SJSA1 (cell line): ENCODE measurements around the gene PGAM1. TPM values are rescaled to one million over a fixed set of nuclear protein-coding genes. Genes with fewer than 3 reads are reported as not detected.
A peak's percentile ranks its signal among the peaks of the same experiment; 100 is the strongest.
"Not testable (repeated sequence)": the region's sequence is repeated elsewhere in the genome, so short reads cannot be mapped to it uniquely, and the experiment has no call there.

Experiments
- DNase-seq, 2 experiments: peaks; one replicate each; pipeline ENCODE4 v3.0.0-alpha.2; 2015 to 2020; ENCODE audit warnings: low spot score in 2 of 2, low read depth in 1 of 2
- H3K27ac ChIP-seq: fragments of 250-450 bp; sonication (Bioruptor Pico); 2 replicates; pipeline ENCODE4 v1.5.1; 2020; ENCODE audit warnings: mild to moderate bottlenecking, moderate library complexity
- H3K27me3 ChIP-seq: fragments of 250-450 bp; sonication (Bioruptor Pico); replicated peaks from 2 replicates; pipeline ENCODE4 v1.5.1; 2020; ENCODE audit warnings: mild to moderate bottlenecking, moderate library complexity
- H3K36me3 ChIP-seq: fragments of 250-450 bp; sonication (Bioruptor Pico); 2 replicates; pipeline ENCODE4 v1.5.1; 2020; ENCODE audit warnings: mild to moderate bottlenecking
- H3K4me1 ChIP-seq: fragments of 250-450 bp; sonication (Bioruptor Pico); replicated peaks from 2 replicates; pipeline ENCODE4 v1.6.1; 2021; ENCODE audit warnings: mild to moderate bottlenecking
- H3K4me3 ChIP-seq: fragments of 250-450 bp; sonication (Bioruptor Pico); 2 replicates; pipeline ENCODE4 v1.5.1; 2020; ENCODE audit warnings: mild to moderate bottlenecking
- H3K9me3 ChIP-seq: fragments of 250-450 bp; sonication (Bioruptor Pico); replicated peaks from 2 replicates; pipeline ENCODE4 v1.5.1; 2020; ENCODE audit warnings: mild to moderate bottlenecking
- total RNA-seq: library from RNA; depleted of rRNA; stranded (reverse); fragments of >200 nt; shearing (Covaris generic); gene quantifications from 2 replicates; pipeline ENCODE4 v1.2.3, GENCODE V29; 2014

PGAM1 gene
- total RNA-seq, 1 experiment from 2014 or later: 591 TPM

GRCh38 chr10:97399843-97400545, 26.0 kb upstream of the PGAM1 start:
- DNase-seq: peak; percentile 60 to 63
- Histone ChIP-seq H3K27ac (peak overlapping the region; percentile 82), H3K36me3 (peaks cover 22% of the 10 kb centered on the region), H3K4me1 (peaks cover 12% of the 10 kb centered on the region), H3K4me3 (peak overlapping the region; percentile 66), H3K27me3 (no peaks in the 10 kb centered on the region), H3K9me3 (no peaks in the 10 kb centered on the region)

GRCh38 chr10:97400665-97401454, 25.1 kb upstream of the PGAM1 start, which contains the start of gene RRP12:
RRP12 (minus strand) TSS chr10:97401340; CDS start chr10:97401231, 109 bp downstream.
- Histone ChIP-seq H3K27me3 (no peaks in the 10 kb centered on the region), H3K4me1 (peaks cover 12% of the 10 kb centered on the region), H3K36me3 (peaks cover 22% of the 10 kb centered on the region), H3K27ac (peak within 1 kb of the TSS; percentile 82), H3K4me3 (peak within 1 kb of the TSS; percentile 66), H3K9me3 (no peaks in the 10 kb centered on the region)
- DNase-seq: peak; percentile 92 to 95

- peak overlapping the region; percentile 82 for H3K27ac ChIP-seq
- H3K4me1 ChIP-seq: peaks cover 12% of the 10 kb centered on the region
- DNase-seq: no peak
- H3K36me3 ChIP-seq: peaks cover 16% of the 10 kb centered on the region
- peak overlapping the region; percentile 66 for H3K4me3 ChIP-seq
- no peaks in the 10 kb centered on the region for H3K27me3 ChIP-seq
- H3K9me3 ChIP-seq: no peaks in the 10 kb centered on the region
These were observed 24.5 kb upstream of the PGAM1 start for GRCh38 chr10:97401455-97401919.

- Histone ChIP-seq H3K4me1 (peaks cover 16% of the 10 kb centered on the region), H3K27ac (no peak overlapping the region), H3K27me3 (no peaks in the 10 kb centered on the region), H3K4me3 (no peak overlapping the region), H3K36me3 (peaks cover 2% of the 10 kb centered on the region; the same call in 1 of the 2 replicates), H3K9me3 (no peaks in the 10 kb centered on the region)
- DNase-seq: no peak
These were observed 21.9 kb upstream of the PGAM1 start for GRCh38 chr10:97404044-97404443.

GRCh38 chr10:97406064-97406463, 19.9 kb upstream of the PGAM1 start:
- Histone ChIP-seq H3K27me3 (no peaks in the 10 kb centered on the region), H3K36me3 (no peaks in the 10 kb centered on the region), H3K27ac (no peak overlapping the region), H3K4me1 (peaks cover 7% of the 10 kb centered on the region), H3K4me3 (no peak overlapping the region), H3K9me3 (no peaks in the 10 kb centered on the region)
- no peak for DNase-seq

GRCh38 chr10:97406483-97406882, 19.5 kb upstream of the PGAM1 start:
- DNase-seq, H3K9me3 ChIP-seq: not testable (repeated sequence)

GRCh38 chr10:97407211-97407951, 18.6 kb upstream of the PGAM1 start:
- Histone ChIP-seq H3K36me3 (no peaks in the 10 kb centered on the region), H3K4me1 (peaks cover 3% of the 10 kb centered on the region), H3K27me3 (no peaks in the 10 kb centered on the region), H3K9me3 (no peaks in the 10 kb centered on the region), H3K4me3 (no peak overlapping the region), H3K27ac (no peak overlapping the region)
- peak in 1 of 2 experiments; percentile 77 for DNase-seq

More at GRCh38 chr10:97406483-97406882, 19.5 kb upstream of the PGAM1 start:
- not testable (repeated sequence) for H3K4me3 ChIP-seq, H3K27ac ChIP-seq, H3K4me1 ChIP-seq, H3K36me3 ChIP-seq, H3K27me3 ChIP-seq

- Histone ChIP-seq H3K27ac (no peak overlapping the region), H3K9me3 (no peaks in the 10 kb centered on the region), H3K36me3 (no peaks in the 10 kb centered on the region), H3K4me1 (peaks cover 3% of the 10 kb centered on the region), H3K4me3 (no peak overlapping the region), H3K27me3 (no peaks in the 10 kb centered on the region)
- no peak for DNase-seq
These were observed 18.1 kb upstream of the PGAM1 start for GRCh38 chr10:97407952-97408248.

- Histone ChIP-seq H3K9me3 (no peaks in the 10 kb centered on the region), H3K27ac (no peak overlapping the region), H3K36me3 (no peaks in the 10 kb centered on the region), H3K4me1 (peaks cover 3% of the 10 kb centered on the region), H3K4me3 (no peak overlapping the region), H3K27me3 (no peaks in the 10 kb centered on the region)
- DNase-seq: no peak
These were observed 17.4 kb upstream of the PGAM1 start for GRCh38 chr10:97408496-97408992.

GRCh38 chr10:97411406-97411805, 14.6 kb upstream of the PGAM1 start:
- H3K9me3 ChIP-seq: no peaks in the 10 kb centered on the region
- no peak for DNase-seq
- H3K4me1 ChIP-seq: peaks cover 3% of the 10 kb centered on the region
- H3K27me3 ChIP-seq: no peaks in the 10 kb centered on the region
- no peaks in the 10 kb centered on the region for H3K36me3 ChIP-seq
- H3K27ac ChIP-seq: no peak overlapping the region
- H3K4me3 ChIP-seq: no peak overlapping the region

- Histone ChIP-seq H3K27me3 (no peaks in the 10 kb centered on the region), H3K4me3 (no peak overlapping the region), H3K4me1 (no peaks in the 10 kb centered on the region), H3K9me3 (no peaks in the 10 kb centered on the region), H3K36me3 (no peaks in the 10 kb centered on the region), H3K27ac (no peak overlapping the region)
- no peak for DNase-seq
These were observed 13.1 kb upstream of the PGAM1 start for GRCh38 chr10:97412891-97413304.

GRCh38 chr10:97416565-97416964, 9.4 kb upstream of the PGAM1 start:
- Histone ChIP-seq H3K4me1 (no peaks in the 10 kb centered on the region), H3K27me3 (no peaks in the 10 kb centered on the region), H3K36me3 (peaks cover 7% of the 10 kb centered on the region; the same call in 1 of the 2 replicates), H3K9me3 (no peaks in the 10 kb centered on the region), H3K27ac (no peak overlapping the region), H3K4me3 (no peak overlapping the region)
- DNase-seq: no peak

GRCh38 chr10:97423757-97424098, 2.3 kb upstream of the PGAM1 start:
- H3K4me3 ChIP-seq, H3K27ac ChIP-seq, DNase-seq, H3K9me3 ChIP-seq, H3K27me3 ChIP-seq: not testable (repeated sequence)
- Histone ChIP-seq H3K4me1 (peaks cover 17% of the 10 kb centered on the region), H3K36me3 (peaks cover 37% of the 10 kb centered on the region)
